Activated naive CD8-positive, alpha-beta T cell treated with anti-CD3 and anti-CD28 coated beads, Interleukin-2, amount 10 ng/mL, durations not matched to agents 7 days and 5 days (primary cell): ENCODE measurements around the gene REV1. TPM values are rescaled to one million over a fixed set of nuclear protein-coding genes. Genes with fewer than 3 reads are reported as not detected.
"Not testable (repeated sequence)": the region's sequence is repeated elsewhere in the genome, so short reads cannot be mapped to it uniquely, and the experiment has no call there.

Experiments
- ATAC-seq: fragments of 150-1000 bp; cut with Tn5 transposase; one replicate; pipeline ENCODE4 v1.10.0; 2021; ENCODE audit warnings: low read depth, moderate library complexity
- POLR2A ChIA-PET: fragments of 350-600 bp; sonication (Branson Sonifier 250); formaldehyde crosslinking; loops from one replicate; lab custom pipeline; 2021; ENCODE audit warnings: antibody characterized with exemption; lab: Charles Lee
- DNase-seq: peaks from one replicate; pipeline ENCODE4 v3.0.0; 2021
- H3K27ac Mint-ChIP-seq: one replicate; pipeline ENCODE4 v1.8.0; 2022; ENCODE audit warnings: mild to moderate bottlenecking, mixed read lengths
- H3K27me3 Mint-ChIP-seq: one replicate; pipeline ENCODE4 v1.8.0; 2022; ENCODE audit warnings: mild to moderate bottlenecking, moderate library complexity, mixed read lengths
- H3K36me3 Mint-ChIP-seq: one replicate; pipeline ENCODE4 v1.8.0; 2021; ENCODE audit warnings: mild to moderate bottlenecking, mixed read lengths
- H3K4me1 Mint-ChIP-seq: one replicate; pipeline ENCODE4 v1.8.0; 2021; ENCODE audit warnings: mixed read lengths
- H3K4me3 Mint-ChIP-seq: one replicate; pipeline ENCODE4 v1.8.0; 2022; ENCODE audit warnings: mild to moderate bottlenecking, moderate library complexity, mixed read lengths
- H3K9me3 Mint-ChIP-seq: one replicate; pipeline ENCODE4 v1.8.0; 2021; ENCODE audit warnings: mixed read lengths
- total RNA-seq, 2 experiments: library from RNA; stranded (reverse); gene quantifications; one replicate each; pipeline ENCODE4 v1.2.3, GENCODE V29; 2021

REV1 gene
- total RNA-seq: 10 to 100 TPM; 48.4 to 50.5 TPM

DNA sequence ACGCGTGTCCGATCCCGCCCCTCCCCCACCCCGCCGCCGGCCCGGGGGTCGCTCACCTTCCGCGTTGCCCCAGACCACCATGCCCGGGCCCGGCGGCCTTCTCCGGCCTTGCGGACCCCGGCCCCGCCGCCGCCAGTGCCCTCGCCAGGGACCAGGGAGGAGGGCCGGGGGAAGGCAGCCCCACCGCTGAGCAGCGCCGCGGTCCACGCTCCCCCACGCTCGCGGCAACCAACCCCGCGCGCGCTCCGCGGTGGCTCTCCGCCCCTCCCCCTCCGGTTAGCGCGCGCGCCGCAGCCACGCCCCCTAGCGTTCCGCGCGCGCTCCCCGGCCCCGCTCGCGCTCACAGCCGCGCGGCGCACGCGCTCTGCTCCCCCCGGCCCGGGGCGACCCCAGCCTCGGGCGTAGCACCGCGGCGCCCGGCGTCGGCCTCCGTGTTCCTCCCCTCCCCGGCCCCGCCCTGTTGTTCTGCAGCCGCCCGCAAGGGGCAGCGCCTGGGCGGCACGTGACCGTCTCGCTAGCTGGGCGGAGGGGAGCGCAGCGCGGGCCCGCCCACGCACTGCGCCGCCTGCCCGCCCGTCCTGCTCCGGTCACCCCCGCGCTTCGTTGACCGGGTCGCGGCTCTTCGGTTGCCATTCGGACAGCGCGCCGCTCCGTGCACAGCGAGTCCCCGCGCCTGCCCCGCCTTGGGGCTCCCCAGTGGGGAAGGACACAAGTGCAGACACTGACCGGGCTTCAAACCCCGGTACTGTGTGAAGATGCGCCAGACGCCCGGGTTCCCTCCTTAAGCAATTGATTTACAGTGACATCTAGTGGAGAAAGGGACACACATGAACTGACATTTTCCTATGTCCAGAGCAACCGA lies at the start of gene REV1:
REV1 (minus strand) TSS at position 257 of the 862 bp plus-strand sequence. CDS start 25,042 bp downstream, outside the sequence.
- POLR2A ChIA-PET: interaction anchor here (1.5 kb wide), 1 partner anchor 153 kb away, joined by 9 read pairs; the partner anchor contains the start of genes EIF5B and TXNDC9
- H3K4me1 Mint-ChIP-seq: peaks cover 33% of the 10 kb centered on the region
- H3K9me3 Mint-ChIP-seq: no peaks in the 10 kb centered on the region
- H3K27ac Mint-ChIP-seq: peak within 1 kb of the TSS; percentile 94
- ATAC-seq: peak; percentile 85
- no peaks in the 10 kb centered on the region for H3K36me3 Mint-ChIP-seq
- peak within 1 kb of the TSS; percentile 100 for H3K4me3 Mint-ChIP-seq
- peaks cover 2% of the 10 kb centered on the region for H3K27me3 Mint-ChIP-seq
- peak; percentile 94 for DNase-seq

DNA sequence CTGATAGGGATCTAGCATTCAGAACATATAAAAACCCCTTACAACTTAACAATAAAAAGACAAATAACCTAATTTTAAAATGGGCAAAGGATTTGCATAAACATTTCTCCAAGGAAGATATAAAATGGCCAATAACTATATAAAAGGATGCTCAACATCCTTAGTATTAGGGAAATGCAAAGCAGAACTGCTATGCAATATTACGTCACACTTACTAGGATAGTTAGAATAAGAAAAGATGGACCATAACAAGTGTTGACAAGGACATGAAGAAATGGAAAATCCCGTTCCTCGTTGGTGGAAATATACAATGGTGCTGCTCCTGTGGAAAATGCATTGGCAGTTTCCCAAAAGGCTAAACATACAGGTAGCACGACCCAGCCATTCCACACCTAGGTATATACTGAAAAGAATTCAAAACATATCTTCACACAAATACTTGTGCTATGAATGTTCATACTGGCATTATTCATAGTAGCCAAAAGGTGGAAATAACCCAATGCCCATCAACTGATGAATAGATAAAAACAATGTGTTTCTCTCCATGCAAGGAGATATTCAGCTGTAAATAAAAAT lies 48.2 kb upstream of the REV1 start:
- H3K4me1 Mint-ChIP-seq: no peaks in the 10 kb centered on the region
- H3K27me3 Mint-ChIP-seq: peaks cover 10% of the 10 kb centered on the region
- H3K36me3 Mint-ChIP-seq: no peaks in the 10 kb centered on the region
- H3K9me3 Mint-ChIP-seq: peaks cover 1% of the 10 kb centered on the region
- ATAC-seq (no peak), DNase-seq (no peak)
- POLR2A ChIA-PET: no interaction called here
- no peak overlapping the region for H3K27ac Mint-ChIP-seq
- no peak overlapping the region for H3K4me3 Mint-ChIP-seq

DNA sequence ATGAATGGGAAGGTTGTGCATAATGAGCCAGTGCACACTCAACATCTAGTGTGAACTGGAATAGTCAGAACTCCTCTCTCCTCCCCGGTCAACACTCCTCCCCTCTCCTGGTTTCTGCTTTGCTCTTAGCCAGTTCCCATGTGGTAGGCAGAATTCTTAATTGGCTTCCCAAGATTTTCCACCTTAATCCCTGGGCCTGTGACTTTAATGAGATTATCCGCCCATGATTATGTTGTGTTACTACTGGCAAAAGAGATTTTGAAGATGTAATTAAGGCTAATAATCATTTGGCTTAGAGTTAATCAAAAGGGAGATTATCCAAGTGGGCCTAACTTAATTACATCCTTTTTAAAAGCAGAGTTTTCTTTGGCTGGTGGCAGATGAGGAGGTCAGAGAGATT lies 34.2 kb upstream of the REV1 start:
- no peak for DNase-seq
- Mint-ChIP-seq H3K36me3 (no peaks in the 10 kb centered on the region), H3K4me3 (no peak overlapping the region), H3K27me3 (peaks cover 9% of the 10 kb centered on the region), H3K9me3 (no peaks in the 10 kb centered on the region), H3K4me1 (no peaks in the 10 kb centered on the region), H3K27ac (no peak overlapping the region)
- ATAC-seq: no peak
- POLR2A ChIA-PET: no interaction called here

DNA sequence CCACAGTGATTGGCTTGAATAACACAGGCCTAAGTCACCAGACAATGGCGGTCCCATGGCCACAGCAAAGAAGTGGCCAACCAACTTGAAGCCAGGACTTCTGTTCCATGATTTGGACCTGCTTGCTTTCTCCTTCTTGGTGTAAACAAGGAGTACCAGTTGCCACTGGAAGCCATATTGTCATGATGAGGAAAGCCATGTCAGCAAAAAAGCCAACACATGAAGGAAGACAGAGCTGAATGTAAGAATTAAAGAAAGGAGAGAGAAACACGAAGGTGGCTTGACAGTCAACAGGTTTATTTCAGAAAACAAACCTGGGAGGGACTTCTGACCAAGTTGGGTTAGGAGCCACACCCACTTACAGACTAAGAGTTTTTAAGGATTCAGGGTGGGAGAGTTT lies 32.3 kb upstream of the REV1 start:
- ATAC-seq (no peak), DNase-seq (no peak)
- H3K9me3 Mint-ChIP-seq: no peaks in the 10 kb centered on the region
- POLR2A ChIA-PET: no interaction called here
- no peak overlapping the region for H3K4me3 Mint-ChIP-seq
- peaks cover 14% of the 10 kb centered on the region for H3K27me3 Mint-ChIP-seq
- H3K4me1 Mint-ChIP-seq: no peaks in the 10 kb centered on the region
- H3K27ac Mint-ChIP-seq: no peak overlapping the region
- no peaks in the 10 kb centered on the region for H3K36me3 Mint-ChIP-seq

DNA sequence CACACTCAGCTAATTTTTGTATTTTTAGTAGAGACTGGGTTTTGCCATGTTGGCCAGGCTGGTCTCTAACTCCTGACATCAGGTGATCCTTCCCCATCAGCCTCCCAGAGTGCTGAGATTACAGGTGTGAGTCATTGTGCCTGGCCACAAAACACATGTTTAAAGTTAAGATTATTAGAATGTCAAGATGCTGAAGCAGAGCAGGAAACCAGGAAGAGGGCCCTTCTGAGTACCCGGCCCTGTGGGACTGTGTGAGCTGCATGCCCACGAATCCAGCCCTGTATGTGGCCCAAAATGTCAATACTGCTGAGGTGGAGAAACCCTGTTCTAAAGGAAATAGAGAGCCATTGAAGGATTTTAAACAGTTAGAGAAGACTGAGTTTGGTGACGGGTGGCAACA lies 31.0 kb upstream of the REV1 start:
- DNase-seq (no peak), ATAC-seq (no peak)
- Mint-ChIP-seq H3K9me3 (no peaks in the 10 kb centered on the region), H3K27ac (no peak overlapping the region), H3K4me3 (no peak overlapping the region), H3K27me3 (peaks cover 13% of the 10 kb centered on the region), H3K4me1 (no peaks in the 10 kb centered on the region), H3K36me3 (no peaks in the 10 kb centered on the region)
- POLR2A ChIA-PET: no interaction called here

DNA sequence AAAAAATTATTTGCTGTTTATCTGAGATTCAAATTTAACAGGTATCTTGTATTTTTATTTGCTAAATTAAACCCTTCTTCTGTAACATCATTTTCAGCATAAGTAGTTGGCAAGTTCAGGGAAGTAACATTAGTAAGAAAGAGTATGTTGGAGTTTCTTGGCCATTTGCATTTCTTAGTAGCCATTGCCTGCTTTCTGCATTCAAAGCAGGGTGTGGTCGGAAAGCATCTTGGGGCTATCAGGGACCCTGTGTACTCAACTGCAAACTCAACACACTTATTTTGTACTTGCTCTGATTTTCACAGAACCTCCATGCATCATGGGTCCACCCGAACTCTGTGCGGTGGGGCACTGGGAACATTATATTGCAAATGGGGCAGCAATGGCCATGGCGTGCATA lies 30.4 kb upstream of the REV1 start:
- Mint-ChIP-seq H3K36me3 (no peaks in the 10 kb centered on the region), H3K9me3 (no peaks in the 10 kb centered on the region), H3K27me3 (peaks cover 13% of the 10 kb centered on the region), H3K4me3 (no peak overlapping the region), H3K4me1 (no peaks in the 10 kb centered on the region), H3K27ac (no peak overlapping the region)
- ATAC-seq: no peak
- POLR2A ChIA-PET: no interaction called here
- no peak for DNase-seq

DNA sequence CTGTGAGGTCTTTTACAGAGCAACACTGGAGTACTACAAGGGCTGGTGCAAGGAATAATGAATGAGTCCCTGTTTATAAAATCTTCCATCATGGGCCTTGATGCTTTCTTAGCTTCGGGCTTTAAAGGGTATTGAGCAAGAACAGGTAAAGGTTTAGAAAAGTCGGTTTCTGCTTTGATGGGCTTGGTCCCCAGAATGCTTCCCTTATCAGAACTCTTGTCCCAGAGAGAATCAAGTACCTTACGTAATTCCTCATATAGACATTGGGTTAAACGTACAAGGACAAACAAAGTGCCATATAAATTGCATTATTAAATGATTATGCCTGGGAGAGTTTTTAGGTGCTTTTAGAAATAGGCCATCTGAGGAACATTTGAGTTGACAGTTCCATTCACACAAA lies 24.5 kb upstream of the REV1 start:
- no peaks in the 10 kb centered on the region for H3K36me3 Mint-ChIP-seq
- no peak overlapping the region for H3K27ac Mint-ChIP-seq
- H3K27me3 Mint-ChIP-seq: peaks cover 11% of the 10 kb centered on the region
- no peaks in the 10 kb centered on the region for H3K4me1 Mint-ChIP-seq
- H3K9me3 Mint-ChIP-seq: no peaks in the 10 kb centered on the region
- DNase-seq (no peak), ATAC-seq (no peak)
- POLR2A ChIA-PET: no interaction called here
- H3K4me3 Mint-ChIP-seq: no peak overlapping the region

DNA sequence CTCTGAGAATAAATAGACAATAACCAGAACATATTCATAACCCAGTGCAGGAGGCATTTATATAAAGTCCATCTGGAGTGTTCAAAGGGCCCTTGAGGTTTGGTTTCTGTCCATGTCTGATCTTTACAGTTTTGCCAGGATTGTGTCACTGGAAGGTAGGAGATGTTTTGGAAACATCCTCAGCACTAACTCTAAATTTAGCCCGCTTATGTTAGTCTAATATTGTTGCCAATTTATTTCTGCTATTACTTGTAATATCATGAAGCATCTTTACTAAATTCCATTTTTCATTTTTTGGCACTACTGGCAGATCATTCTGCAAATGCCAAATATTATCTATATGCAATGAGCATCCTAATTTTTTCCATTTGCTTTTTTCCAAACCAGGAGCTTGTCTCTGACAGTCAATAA lies 22.4 kb upstream of the REV1 start:
- peaks cover 6% of the 10 kb centered on the region for H3K27me3 Mint-ChIP-seq
- H3K27ac Mint-ChIP-seq: no peak overlapping the region
- no peaks in the 10 kb centered on the region for H3K36me3 Mint-ChIP-seq
- POLR2A ChIA-PET: no interaction called here
- no peak overlapping the region for H3K4me3 Mint-ChIP-seq
- no peak for ATAC-seq
- no peak for DNase-seq
- no peaks in the 10 kb centered on the region for H3K4me1 Mint-ChIP-seq
- no peaks in the 10 kb centered on the region for H3K9me3 Mint-ChIP-seq

DNA sequence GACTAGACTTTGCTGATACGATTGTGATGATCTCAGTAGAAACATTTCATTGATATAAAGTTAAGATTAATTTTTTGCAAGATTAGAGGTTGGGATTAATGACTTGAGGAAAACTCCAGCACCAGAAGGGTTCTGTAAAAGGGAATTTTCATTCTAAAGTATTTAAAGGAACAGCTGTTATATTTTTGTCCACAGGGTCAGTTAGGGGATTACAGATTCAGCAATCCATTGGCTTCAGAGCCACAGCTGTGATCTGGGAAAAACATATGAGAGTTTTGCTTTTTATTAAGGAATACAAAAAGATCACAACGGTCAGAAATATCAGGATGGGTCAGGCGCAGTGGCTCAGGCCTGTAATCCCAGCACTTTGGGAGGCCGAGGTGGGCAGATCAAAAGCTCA lies 19.6 kb upstream of the REV1 start:
- peaks cover 2% of the 10 kb centered on the region for H3K27me3 Mint-ChIP-seq
- DNase-seq: no peak

DNA sequence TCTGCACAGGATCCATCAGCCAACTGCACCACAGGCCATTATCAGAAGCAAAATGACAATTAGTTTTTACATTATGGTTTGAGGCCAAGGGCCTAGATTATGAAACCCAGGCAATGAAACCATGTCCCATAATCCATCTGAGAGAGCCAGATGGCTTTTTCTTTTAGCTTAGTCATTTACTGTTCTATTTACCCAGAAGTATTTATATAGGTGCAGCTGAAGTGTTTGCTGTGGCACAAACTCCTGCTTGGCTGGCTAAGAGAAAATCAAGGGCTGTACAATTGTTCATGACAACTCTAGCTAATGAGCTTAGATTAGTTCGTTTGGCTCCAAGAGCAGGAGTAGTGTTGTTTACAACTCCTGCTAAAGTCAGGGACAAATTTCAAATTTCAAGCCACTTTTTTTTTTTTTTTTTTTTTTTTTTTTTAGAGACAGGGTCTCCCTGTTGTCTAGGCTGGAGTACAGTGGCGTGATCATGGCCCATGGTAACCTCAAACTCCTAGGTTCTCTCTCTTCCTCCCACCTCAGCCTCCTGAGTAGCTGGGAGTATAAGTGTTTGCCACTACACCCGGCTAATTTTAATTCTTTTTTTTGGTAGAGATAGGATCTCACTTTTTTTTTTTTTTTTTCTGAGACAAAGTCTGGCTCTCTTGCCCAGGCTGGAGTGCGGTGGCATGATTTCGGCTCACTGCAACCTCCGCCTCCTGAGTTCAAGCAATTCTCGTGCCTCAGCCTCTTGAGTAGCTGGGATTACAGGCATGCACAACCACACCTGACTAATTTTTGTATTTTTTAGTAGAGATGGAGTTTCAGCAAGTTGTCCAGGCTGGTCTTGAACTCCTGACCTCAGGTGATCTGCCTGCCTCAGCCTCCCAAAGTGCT lies 18.4 kb upstream of the REV1 start:
- Mint-ChIP-seq H3K9me3 (peaks cover 3% of the 10 kb centered on the region), H3K4me1 (peaks cover 4% of the 10 kb centered on the region), H3K27me3 (peaks cover 2% of the 10 kb centered on the region), H3K27ac (no peak overlapping the region), H3K4me3 (no peak overlapping the region), H3K36me3 (no peaks in the 10 kb centered on the region)
- POLR2A ChIA-PET: no interaction called here
- DNase-seq: no peak
- ATAC-seq: no peak

More for the DNA sequence above, 19.6 kb upstream of the REV1 start:
- POLR2A ChIA-PET: no interaction called here
- H3K4me1 Mint-ChIP-seq: peaks cover 4% of the 10 kb centered on the region
- no peak overlapping the region for H3K4me3 Mint-ChIP-seq
- H3K36me3 Mint-ChIP-seq: no peaks in the 10 kb centered on the region
- H3K27ac Mint-ChIP-seq: no peak overlapping the region
- peaks cover 3% of the 10 kb centered on the region for H3K9me3 Mint-ChIP-seq
- ATAC-seq: no peak

DNA sequence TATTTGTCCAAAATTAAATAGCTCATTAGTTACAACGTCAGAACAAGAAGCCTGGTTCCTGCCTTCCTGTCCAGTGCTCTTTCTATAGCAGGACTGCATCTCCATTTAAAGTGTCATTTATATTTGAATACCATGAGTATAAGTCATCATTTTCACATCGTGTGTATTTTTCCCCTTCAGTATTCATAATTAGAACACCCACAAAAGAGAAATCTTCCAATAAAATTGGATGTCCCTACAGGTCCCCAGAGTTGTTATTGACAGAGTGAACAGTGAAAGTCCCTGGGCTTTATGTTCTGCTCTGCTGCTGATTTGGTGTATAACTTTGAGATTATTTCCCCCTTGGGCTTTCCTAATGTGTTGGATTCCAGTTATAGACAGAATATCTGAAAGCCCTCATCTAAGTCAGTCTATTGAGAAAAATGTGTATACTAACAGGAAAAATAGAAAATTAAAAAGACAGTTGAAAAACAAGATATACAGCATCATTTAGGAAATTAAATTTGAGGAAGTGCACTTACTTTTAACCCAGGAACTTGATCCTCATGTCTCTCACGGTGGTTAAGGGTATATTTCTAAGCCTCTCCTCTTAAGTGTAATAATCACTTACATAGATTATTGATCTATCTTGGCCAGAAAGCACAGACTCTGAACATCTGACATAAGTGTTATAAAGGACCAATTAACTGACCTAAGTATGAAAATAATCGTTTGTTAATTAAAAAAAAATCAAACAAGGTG lies 15.2 kb upstream of the REV1 start:
- no peak for DNase-seq
- Mint-ChIP-seq H3K4me3 (no peak overlapping the region), H3K36me3 (no peaks in the 10 kb centered on the region), H3K4me1 (peaks cover 5% of the 10 kb centered on the region), H3K27ac (no peak overlapping the region), H3K9me3 (peaks cover 3% of the 10 kb centered on the region), H3K27me3 (peaks cover 4% of the 10 kb centered on the region)
- ATAC-seq: no peak
- POLR2A ChIA-PET: no interaction called here

DNA sequence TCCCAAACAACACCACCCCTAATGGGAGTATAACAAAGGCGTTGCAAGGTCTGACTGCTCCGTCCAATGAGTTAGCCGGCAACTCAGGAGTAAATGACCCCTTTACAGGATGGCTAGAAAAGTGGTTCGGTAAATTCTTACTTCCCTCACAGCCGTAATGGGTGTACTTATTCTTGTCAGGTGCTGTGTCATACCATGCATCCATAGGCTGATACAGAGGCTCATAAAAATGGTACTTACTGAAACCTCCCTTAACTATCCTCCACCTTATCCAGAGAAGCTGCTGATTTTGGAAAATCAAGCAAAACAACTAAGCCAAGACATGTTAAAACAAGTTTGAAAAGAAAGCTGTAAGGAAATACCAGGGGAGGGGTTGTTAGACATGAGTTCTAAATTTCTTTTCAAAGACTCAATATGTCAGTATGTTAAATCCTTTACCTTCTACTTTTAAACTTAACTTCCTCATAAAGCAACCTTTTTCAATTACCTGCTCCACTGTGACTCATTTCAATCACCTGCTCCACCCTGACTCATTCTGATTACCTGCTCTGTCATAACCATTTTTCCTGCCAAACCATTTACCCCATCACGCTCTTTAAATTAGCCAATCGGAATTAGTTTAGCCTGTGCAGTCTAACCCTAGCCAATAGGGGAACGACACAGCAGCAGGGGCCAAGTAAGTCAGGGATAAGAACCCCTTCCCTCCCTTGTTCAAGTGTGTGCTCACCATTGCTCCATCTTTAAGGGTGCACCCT lies 14.0 kb upstream of the REV1 start:
- H3K4me3 Mint-ChIP-seq, DNase-seq, POLR2A ChIA-PET, H3K27ac Mint-ChIP-seq, H3K4me1 Mint-ChIP-seq, H3K36me3 Mint-ChIP-seq, ATAC-seq, H3K9me3 Mint-ChIP-seq, H3K27me3 Mint-ChIP-seq: not testable (repeated sequence)
